Measurements from ENCODE around the gene RIMS3. TPM values are rescaled to one million over a fixed set of nuclear protein-coding genes. Genes with fewer than 3 reads are reported as not detected.
"Not testable (repeated sequence)": the region's sequence is repeated elsewhere in the genome, so short reads cannot be mapped to it uniquely, and the experiment has no call there.

The RIMS3 gene
- polyA plus RNA-seq, 1 experiment, result 0.33 TPM

DNA sequence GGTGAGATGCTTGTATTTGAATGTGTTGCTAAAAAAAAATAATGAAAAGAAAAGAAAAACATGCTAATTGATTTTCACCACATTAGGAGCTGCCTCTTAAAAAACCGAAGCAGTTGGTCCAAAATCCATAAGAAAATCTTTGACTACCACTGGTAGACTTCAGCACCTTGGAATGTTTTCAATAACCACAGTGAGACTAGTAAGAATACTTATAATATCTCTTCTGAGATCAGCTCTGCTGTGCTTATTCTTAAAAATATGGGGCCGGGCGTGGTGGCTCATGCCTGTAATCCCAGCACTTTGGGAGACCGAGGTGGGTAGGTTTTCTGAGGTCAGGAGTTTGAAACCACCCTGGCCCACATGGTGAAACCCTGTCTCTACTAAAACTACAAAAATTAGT is 41.1 kb upstream of the RIMS3 start:
- Histone ChIP-seq H3K27ac (ENCODE audit: low read depth, low read length) (no peak overlapping the region), H3K4me3 (ENCODE audit: low read depth, low read length) (no peak overlapping the region), H3K9me3 (ENCODE audit: control insufficient read depth, insufficient read depth, low read length) (no peaks in the 10 kb centered on the region), H3K27me3 (ENCODE audit: control insufficient read depth, insufficient read depth, low read length) (no peaks in the 10 kb centered on the region)
- TF ChIP-seq, protein P1, sequence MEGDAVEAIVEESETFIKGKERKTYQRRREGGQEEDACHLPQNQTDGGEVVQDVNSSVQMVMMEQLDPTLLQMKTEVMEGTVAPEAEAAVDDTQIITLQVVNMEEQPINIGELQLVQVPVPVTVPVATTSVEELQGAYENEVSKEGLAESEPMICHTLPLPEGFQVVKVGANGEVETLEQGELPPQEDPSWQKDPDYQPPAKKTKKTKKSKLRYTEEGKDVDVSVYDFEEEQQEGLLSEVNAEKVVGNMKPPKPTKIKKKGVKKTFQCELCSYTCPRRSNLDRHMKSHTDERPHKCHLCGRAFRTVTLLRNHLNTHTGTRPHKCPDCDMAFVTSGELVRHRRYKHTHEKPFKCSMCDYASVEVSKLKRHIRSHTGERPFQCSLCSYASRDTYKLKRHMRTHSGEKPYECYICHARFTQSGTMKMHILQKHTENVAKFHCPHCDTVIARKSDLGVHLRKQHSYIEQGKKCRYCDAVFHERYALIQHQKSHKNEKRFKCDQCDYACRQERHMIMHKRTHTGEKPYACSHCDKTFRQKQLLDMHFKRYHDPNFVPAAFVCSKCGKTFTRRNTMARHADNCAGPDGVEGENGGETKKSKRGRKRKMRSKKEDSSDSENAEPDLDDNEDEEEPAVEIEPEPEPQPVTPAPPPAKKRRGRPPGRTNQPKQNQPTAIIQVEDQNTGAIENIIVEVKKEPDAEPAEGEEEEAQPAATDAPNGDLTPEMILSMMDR (IDR thresholded peaks at IDR 0.05; ENCODE audit: low read depth, low read length), result no peak
- ChIA-PET POLR2A (no interaction called here), CTCF (no interaction called here)
- DNase-seq (ENCODE audit: low read depth, low spot score), result no peak

DNA sequence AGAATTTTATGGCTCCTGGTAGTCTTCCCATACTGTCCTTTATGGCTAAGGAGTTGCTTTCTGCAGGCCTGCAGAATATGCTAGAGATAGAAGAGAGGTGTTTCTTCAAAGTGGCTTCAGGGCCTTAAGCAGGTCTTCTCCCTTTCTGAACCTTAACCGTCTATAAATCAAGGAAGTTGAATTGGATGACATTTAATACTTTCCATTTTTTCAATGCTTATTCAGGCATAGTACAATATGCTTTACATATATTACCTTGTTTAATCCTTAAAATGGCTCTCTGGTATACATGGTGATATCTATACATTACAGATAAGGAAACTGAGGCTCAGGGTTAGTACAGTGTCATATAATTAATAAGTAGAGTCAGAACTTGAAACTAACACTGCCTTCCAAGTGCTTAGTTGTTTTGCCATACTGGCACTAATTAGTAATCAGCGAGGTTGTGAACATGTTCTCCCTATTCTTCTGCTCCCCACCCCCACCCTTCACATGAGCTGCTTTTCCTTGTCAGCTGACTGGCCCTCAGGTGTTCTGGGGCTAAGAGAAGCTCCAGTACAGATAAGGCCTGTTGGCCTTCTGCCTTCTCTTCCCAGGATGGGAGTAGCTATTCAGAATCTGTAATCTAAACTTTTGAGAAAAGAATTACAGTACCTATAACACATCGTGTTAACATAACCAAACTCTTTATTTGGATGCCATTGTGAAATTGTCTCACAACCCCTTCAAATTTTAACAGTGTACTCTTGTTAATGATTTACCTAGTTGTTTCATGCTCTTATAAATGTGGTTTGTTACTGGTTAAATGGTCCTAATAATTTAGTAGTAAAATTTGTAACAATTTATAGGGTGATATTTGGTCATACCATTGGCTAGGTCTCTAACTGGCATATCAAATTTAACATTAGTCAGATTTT is 39.6 kb upstream of the RIMS3 start:
- H3K27me3 ChIP-seq (ENCODE audit: control insufficient read depth, insufficient read depth, low read length), result no peaks in the 10 kb centered on the region
- POLR2A ChIA-PET, result no interaction called here
- CTCF ChIA-PET, result interaction anchor here (1.0 kb wide), 1 partner anchor 248 kb away, joined by 3 read pairs; no protein-coding TSS in a partner anchor
- H3K4me3 ChIP-seq (ENCODE audit: low read depth, low read length), result no peak overlapping the region
- H3K27ac ChIP-seq (ENCODE audit: low read depth, low read length), result no peak overlapping the region
- TF ChIP-seq, protein P1 (IDR thresholded peaks at IDR 0.05; ENCODE audit: low read depth, low read length), result no peak
- H3K9me3 ChIP-seq (ENCODE audit: control insufficient read depth, insufficient read depth, low read length), result no peaks in the 10 kb centered on the region
- no peak for DNase-seq (ENCODE audit: low read depth, low spot score)

DNA sequence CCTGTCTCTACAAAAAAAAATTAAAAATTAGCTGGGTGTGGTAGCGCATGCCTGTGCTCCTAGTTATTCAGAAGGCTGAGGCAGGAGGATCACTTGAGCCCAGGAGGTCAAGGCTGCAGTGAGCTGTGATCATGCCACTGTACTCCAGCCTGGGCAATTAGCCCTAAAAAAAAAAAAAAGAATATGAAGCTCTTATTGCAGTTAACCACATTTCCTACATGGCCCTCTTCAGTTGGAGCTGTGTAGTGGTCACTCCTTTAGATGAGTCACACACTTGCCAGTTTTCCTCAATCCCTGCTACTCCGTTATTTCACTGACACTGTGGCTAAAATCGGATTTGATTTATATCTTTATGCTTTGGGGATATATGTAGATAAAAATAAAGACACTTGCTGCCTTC is 37.8 kb upstream of the RIMS3 start:
- H3K4me3 ChIP-seq (ENCODE audit: low read depth, low read length), result no peak overlapping the region
- TF ChIP-seq, protein P1 (IDR thresholded peaks at IDR 0.05; ENCODE audit: low read depth, low read length), result no peak
- DNase-seq (ENCODE audit: low read depth, low spot score), result no peak
- CTCF ChIA-PET, result interaction anchor here (0.6 to 1.6 kb wide), 2 partner anchors 72 to 240 kb away, joined by 3 to 4 read pairs; no protein-coding TSS in a partner anchor
- POLR2A ChIA-PET, result interaction anchor here (0.6 to 1.9 kb wide), 4 partner anchors 12 to 206 kb away, joined by 3 to 13 read pairs (median 4); partner anchors contain the start of gene NFYC
- H3K27me3 ChIP-seq (ENCODE audit: control insufficient read depth, insufficient read depth, low read length), result no peaks in the 10 kb centered on the region
- H3K9me3 ChIP-seq (ENCODE audit: control insufficient read depth, insufficient read depth, low read length), result no peaks in the 10 kb centered on the region
- H3K27ac ChIP-seq (ENCODE audit: low read depth, low read length), result no peak overlapping the region

DNA sequence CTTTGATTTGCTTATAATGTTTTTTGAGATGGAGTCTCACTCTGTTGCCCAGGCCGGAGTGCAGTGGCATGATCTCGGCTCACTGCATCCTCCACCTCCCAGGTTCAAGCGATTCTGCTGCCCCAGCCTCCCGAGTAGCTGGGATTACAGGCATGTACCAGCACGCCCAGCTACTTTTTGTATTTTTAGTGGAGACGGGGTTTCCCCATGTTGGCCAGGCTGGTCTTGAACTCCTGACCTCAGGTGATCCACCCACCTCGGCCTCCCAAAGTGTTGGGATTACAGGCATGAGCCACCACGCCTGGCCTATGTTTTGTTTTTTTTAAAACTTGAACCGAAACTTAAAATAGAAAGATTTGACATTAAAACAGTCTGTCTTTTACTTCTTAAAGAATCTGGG is 37.3 kb upstream of the RIMS3 start:
- not testable (repeated sequence) for H3K27me3 ChIP-seq (ENCODE audit: control insufficient read depth, insufficient read depth, low read length); H3K27ac ChIP-seq (ENCODE audit: low read depth, low read length); H3K4me3 ChIP-seq (ENCODE audit: low read depth, low read length); DNase-seq (ENCODE audit: low read depth, low spot score); H3K9me3 ChIP-seq (ENCODE audit: control insufficient read depth, insufficient read depth, low read length)
- CTCF ChIA-PET, result interaction anchor here (1.6 kb wide), 1 partner anchor 72 kb away, joined by 3 read pairs; no protein-coding TSS in a partner anchor
- POLR2A ChIA-PET, result interaction anchor here (0.7 to 1.9 kb wide), 2 partner anchors 9 to 11 kb away, joined by 3 to 13 read pairs; partner anchors contain the start of gene NFYC

DNA sequence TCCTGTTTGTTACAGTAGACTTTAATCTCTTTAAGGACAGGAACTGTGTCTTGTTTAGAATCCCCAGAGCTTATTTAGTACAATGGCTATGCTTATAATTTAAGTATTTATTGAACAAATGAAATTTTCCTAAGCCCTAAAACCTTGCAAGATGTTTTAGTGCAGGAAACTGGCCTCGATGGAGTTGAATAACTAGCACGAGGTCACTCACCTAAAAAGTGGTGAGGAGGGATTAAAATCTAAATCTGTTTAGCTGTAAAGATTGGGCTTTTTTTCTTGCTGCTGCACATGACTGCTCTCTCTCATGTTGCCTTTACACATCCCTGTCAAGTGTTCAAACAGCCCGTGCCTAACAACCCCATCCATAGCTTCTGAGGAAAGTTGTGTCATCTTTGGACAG is 36.2 kb upstream of the RIMS3 start:
- H3K27ac ChIP-seq (ENCODE audit: low read depth, low read length), result no peak overlapping the region
- CTCF ChIA-PET, result no interaction called here
- TF ChIP-seq, protein P1 (IDR thresholded peaks at IDR 0.05; ENCODE audit: low read depth, low read length), result no peak
- no peak for DNase-seq (ENCODE audit: low read depth, low spot score)
- H3K4me3 ChIP-seq (ENCODE audit: low read depth, low read length), result no peak overlapping the region
- no peaks in the 10 kb centered on the region for H3K27me3 ChIP-seq (ENCODE audit: control insufficient read depth, insufficient read depth, low read length)
- no peaks in the 10 kb centered on the region for H3K9me3 ChIP-seq (ENCODE audit: control insufficient read depth, insufficient read depth, low read length)
- POLR2A ChIA-PET, result no interaction called here

Data from AG04450 (cell line).